GM19239 (cell line): ENCODE measurements around the gene ZG16.
"Not testable (repeated sequence)": the region's sequence is repeated elsewhere in the genome, so short reads cannot be mapped to it uniquely, and the experiment has no call there.

Experiments used
- DNase-seq: peaks from one replicate; pipeline ENCODE4 v3.0.0; 2011; ENCODE audit warnings: low spot score; ENCODE audit not compliant: insufficient read length
- FAIRE-seq: peaks from 2 replicates; lab custom pipeline; 2011; peaks lifted over from hg19 to GRCh38; lab: Jason Lieb, UNC

The ZG16 gene, protein sequence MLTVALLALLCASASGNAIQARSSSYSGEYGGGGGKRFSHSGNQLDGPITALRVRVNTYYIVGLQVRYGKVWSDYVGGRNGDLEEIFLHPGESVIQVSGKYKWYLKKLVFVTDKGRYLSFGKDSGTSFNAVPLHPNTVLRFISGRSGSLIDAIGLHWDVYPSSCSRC

DNA sequence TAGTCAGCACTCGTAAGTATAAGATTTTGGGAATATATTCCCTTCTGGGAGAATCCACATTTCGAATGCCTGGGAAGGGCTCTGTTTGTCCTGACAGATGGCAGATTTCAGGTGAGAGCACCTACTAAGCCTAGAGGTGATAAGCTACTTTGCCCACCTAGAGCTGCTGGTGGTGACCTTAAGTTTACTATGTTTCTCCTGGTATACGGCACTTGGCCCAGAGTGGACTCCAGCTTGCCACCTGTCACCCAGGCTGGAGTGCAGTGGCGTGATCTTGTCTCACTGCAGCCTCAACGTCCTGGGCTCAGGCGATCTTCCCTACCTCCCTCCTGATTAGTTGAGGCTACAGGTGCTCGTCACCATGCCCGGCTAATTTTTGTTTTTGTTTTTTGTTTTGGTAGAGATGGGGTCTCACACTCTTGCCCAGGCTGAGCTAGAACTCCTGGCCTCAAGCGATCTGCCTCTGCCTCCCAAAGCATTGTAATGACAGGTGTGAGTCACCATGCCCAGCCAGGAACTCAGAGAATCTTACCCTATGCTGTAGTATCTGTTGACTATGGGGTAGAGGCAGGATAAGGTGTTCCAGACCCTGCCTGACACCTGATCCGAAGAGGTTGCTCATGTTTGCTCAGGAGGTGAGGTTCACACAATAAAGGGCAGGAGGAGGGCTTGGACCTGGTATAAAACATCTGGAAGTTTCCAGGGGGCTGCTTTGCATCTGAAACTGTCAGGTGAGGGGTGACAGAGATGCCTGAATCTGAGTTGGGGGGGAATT is at the start of gene ZG16:
TSS of gene ZG16 (plus strand) at position 681 of the 775 bp plus-strand sequence. CDS start 1,011 bp downstream, outside the sequence.
- FAIRE-seq = no peak
- DNase-seq = no peak

- DNase-seq (no peak), FAIRE-seq (no peak)
These were observed 48.9 kb upstream of the ZG16 start for GRCh38 chr16:29729116-29729521.

DNA sequence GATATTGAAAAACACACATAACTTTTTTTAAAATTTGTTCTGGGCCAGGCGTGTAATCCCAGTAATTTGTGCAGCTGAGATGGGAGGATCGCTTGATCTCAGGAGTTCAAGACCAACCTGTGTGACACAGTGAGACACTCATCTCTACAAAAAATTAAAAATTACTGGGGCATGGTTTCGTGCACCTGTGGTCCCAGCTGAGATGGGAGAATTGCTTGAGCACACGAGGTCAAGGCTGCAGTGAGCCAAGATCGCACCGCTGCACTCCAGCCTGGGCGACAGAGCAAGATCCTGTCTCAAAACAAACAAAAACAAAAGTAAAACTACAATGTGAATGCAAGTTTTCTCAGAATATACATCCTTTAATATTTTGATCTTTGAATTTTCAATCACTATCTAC is 47.4 kb upstream of the ZG16 start:
- FAIRE-seq (peak; percentile 28), DNase-seq (no peak)

DNA sequence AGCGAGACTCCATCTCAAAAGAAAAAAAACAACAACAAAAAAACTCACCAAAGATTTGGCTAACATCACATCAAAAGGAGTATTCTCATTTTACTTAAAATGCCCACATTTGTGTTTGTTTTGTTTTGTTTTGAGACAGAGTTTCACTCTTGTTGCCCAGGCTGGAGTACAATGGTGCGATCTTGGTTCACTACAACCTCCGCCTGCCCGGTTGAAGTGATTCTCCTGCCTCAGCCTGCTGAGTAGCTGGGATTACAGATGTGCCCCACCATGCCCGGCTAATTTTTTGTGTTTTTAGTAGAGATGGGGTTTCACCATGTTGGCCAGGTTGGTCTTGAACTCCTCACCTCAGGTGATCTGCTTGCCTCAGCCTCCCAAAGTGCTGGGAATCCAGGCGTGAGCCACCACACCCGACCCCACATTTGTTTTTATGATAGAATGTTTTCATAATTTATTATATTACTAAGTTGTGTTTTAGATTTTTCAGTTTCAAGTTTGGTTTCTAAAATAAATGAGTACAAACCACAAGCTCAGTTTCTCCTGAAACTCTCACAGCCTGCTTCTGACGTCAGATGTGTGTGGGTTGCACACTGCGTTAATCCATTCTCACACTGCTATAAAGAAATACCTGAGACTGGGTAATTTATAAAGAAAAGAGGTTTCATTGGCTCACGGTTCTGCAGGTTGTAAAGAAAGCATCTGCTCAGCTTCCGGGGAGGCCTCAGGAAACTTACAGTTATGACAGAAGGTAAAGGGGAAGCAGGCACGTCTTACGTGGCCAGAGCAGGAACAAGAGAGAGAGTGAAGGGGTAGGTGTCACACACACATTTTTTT is 46.1 kb upstream of the ZG16 start:
- peak; percentile 87 for FAIRE-seq
- DNase-seq = peak; percentile 44

GRCh38 chr16:29734786-29735185 is 43.3 kb upstream of the ZG16 start:
- no peak for FAIRE-seq
- DNase-seq = no peak

DNA sequence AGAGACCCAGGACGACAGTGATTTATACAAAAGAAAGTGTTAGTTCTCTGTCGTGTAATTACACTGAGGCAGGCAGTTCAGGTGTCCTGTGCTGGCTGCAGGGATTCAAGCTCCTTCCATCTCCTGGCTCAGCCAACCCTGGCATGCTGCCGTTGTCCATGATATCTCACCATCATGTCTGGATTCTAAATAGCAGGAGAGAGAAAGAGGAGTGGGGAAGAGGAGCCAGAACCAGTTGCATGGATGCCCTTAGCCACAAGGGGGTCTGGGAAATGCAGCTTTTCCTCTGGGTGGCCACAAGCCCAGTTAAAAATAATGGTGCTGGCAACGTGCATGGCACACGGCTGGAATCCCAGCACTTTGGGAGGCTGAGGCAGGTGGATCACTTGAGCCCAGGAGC is 41.9 kb upstream of the ZG16 start:
- no peak for FAIRE-seq
- DNase-seq = no peak

DNA sequence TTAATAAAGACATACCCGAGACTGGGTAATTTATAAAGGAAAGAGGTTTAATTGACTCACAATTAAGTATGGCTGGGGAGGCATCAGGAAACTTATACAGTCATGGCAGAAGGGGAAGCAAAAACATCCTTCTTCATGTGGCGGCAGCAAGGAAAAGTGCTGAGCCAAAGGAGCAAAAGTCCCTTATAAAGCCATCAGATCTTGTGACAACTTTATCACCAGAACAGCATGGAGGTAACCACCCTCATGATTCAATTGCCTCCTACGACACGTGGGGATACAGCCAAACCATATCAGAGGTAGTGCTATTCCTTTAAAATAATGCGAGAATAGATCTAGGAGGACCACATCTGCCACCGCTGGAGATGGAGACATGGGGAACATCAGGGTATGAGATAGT is 41.3 kb upstream of the ZG16 start:
- no peak for FAIRE-seq
- no peak for DNase-seq

- DNase-seq (no peak), FAIRE-seq (no peak)
These were observed 40.3 kb upstream of the ZG16 start for GRCh38 chr16:29737713-29738112.

- DNase-seq = peak; percentile 37
- FAIRE-seq = peak; percentile 74
These were observed 39.5 kb upstream of the ZG16 start for GRCh38 chr16:29738514-29738913.

- DNase-seq, FAIRE-seq: not testable (repeated sequence)
These were observed 38.0 kb upstream of the ZG16 start for GRCh38 chr16:29739927-29740629.

- FAIRE-seq, DNase-seq: not testable (repeated sequence)
These were observed 37.4 kb upstream of the ZG16 start for GRCh38 chr16:29740630-29741015.

DNA sequence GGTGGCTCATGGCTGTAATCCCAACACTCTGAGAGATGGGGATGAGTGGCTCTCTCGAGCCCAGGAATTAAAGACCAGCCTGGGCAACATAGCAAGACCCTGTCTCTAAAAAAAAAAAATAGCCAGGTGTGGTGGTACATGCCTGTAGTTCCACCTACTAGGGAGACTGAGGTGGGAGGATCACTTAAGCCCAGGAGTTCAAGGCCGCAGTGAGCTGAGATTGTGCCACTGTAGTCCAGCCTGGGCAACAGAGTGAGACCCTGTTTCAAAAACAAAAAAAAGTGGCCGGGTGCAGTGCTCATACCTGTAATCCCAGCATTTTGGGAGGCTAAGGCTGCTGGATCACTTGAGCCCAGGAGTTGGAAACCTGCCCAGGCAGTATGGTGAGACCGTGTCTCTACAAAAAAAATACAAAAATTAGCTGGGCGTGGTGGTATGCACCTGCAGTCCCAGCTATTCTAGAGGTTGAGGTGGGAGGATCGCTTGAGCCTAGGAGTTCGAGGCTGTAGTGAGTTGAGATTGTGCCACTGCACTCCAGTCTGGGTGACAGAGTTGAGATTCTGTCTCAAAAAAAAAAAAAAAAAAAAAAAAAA is 35.3 kb upstream of the ZG16 start:
- no peak for DNase-seq
- no peak for FAIRE-seq

DNA sequence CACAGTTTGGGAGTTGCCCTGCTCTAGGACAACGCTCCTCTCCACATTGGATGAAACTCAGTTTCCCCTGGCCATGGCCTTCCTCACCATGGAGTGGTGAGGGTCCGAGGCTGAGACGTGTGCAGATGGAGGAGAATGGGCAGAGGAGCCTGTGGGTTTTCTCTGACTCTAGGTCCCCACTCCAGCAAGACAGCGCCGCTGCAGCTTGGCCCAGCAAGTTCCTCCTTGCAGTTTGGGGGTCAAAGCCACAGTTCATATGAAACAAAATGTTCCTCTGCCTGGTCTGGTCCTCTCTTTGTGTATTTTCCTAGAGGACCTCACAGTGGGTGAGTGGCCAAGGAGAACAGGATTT is 34.6 kb upstream of the ZG16 start:
- FAIRE-seq = no peak
- DNase-seq = no peak

- no peak for DNase-seq
- FAIRE-seq = no peak
These were observed 34.1 kb upstream of the ZG16 start for GRCh38 chr16:29743827-29744531.

DNA sequence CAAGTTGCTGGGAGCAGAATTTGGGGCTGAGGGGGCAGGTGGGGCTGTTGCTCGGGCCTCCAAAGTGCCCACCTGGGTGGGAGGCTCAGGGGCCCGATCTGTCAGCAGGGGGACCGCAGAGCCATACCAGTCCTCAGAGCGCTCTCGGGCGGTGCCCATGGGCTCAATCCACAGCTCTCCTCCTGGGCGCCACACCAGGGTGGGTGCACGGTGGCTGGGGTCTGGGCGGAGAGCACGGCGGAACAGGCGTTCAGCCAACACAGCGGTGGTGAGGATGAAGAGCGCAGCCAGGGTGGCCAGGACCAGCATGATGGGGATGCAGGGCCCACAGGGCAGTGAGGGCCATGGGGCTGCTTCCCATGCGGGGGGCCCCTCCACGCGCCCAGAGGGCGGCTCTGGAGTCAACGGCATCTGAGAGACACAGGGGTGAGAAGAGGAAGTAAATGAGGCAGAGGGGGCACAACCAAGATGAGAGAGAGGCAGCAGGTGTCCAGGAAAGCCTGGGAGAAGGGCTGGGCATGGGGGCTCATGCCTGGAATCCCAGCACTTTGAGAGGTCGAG is 33.4 kb upstream of the ZG16 start:
- FAIRE-seq = no peak
- no peak for DNase-seq

DNA sequence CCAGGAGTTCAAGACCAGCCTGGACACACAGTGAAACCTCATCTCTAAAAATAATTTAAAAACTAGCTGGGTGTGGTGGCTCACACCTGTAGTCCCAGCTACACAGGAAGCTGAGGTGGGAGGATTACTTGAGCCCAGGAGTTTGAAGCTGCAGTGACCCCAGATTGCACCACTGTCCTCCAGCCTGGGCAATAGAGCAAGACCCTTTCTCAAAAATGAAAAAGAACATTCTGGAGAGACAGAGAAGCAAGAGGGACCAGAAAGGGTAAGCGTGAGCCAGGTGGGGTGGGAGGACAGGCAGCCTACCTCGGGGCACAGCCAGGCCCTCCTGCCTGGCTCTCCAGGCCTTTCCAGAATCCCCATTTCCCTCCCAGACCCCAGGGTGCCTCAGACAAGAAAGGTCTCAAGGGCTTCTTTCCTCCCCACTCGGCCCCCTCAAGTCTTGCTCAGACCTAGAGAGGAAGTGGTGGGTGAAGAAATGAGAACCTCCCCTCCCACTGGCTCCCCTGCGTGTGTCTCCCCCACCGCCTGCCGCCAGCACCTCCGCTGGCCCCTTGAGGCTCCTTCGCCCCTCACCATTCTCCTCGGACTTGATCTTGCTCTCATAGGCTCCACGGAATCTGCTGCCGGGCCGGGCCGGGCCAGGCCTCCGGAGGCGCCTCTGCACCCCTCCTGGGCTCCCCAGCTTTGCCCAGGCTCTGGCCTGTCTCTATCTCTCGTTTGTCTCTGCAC is 32.8 kb upstream of the ZG16 start:
- DNase-seq (peak; percentile 48), FAIRE-seq (peak; percentile 26)

DNA sequence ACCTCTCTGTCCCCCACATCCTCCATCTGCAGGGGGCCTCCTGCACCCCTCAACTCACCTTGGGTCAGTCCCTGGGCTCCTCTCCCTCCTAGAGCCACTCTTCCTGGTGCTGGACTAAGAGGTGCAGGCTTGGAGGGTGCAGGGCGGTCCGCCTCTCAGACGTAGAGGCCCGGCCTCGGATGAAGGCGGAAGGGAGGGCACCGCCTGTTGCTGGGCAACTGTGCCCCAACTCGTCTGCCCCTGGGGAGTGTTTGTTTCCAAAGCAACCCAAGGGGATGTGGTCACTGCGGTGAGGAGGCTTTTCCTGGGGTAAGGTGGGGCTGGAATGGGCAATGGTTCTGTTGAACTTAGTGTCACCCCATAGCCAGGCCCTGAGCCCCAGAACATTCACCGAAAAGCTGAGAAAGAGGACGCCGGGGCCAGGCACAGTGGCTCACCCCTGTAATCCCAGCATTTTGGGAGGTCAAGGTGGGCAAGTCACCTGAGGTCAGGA is 32.2 kb upstream of the ZG16 start, which contains the start of gene C16orf54:
TSS of gene C16orf54 (minus strand) at position 138 of the 493 bp plus-strand sequence. CDS start 1,039 bp downstream, outside the sequence.
- DNase-seq (peak; percentile 73), FAIRE-seq (peak; percentile 94)

DNA sequence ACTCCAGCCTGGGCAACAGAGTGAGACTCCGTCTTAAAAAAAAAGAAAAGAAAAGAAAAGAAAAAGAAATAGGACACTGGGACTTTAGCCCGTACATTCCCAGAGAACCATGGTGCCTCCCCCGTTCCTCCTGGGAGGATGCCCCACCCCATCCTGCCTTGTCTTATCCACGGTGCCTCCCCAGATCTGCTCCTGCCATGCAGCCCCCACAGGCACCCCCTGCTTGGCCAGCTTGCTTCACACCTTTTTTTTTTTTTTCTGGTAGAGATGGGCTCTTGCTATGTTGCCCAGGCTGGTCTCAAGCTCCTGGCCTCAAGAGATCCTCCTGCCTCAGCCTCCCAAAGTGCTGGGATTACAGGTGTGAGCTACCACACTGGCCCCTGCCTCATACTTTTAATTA is 31.5 kb upstream of the ZG16 start:
- DNase-seq, FAIRE-seq: not testable (repeated sequence)
